ENCODE results near the gene ZC3H13. TPM values are rescaled to one million over a fixed set of nuclear protein-coding genes. Genes with fewer than 3 reads are reported as not detected.

The ZC3H13 gene
- total and polyA plus RNA-seq, 10 of the 15 experiments (the other 5 are each of a cell fraction or from before 2014, with no cell fraction given): 10.0 to 55.9 (median 25.4) TPM

DNA sequence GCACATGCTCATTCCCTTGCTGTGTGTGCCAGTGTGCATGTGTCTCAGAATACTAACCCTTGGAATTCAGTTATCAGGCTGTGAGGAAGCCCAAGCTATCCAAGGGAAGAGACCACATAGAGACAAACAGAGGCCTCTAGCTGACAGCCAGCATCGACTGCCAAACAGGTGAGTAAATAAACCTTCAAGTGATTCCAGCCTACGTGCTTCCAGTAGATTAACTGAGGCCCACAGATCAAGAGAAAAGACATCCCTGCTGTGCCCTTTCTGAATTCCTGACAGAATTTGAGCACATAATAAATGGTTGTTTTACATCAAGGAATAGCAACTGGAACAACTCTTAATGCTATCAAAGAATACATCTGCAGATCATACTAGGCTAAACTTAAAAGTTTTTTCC, 17.5 kb downstream of the ZC3H13 start:
- POLR2A ChIA-PET: no interaction called here
- SMC1A ChIA-PET (ENCODE audit: uncharacterized antibody, unreplicated experiment): interaction anchor here (0.6 to 1.4 kb wide), 3 partner anchors 10 to 692 kb away, joined by 3 to 5 read pairs (median 3); no protein-coding TSS in a partner anchor
- Histone ChIP-seq H3K27ac (ENCODE audit: control insufficient read depth, insufficient read depth) (no peak overlapping the region), H3K79me2 (ENCODE audit: control insufficient read depth, insufficient read depth, low read length) (peaks cover 2% of the 10 kb centered on the region; the same call in 1 of the 2 replicates), H4K20me1 (ENCODE audit: control insufficient read depth, insufficient read depth) (no peaks in the 10 kb centered on the region), H3K9me3 (replicated peaks; ENCODE audit: control insufficient read depth, insufficient read depth, low read length) (peaks cover 11% of the 10 kb centered on the region), H3K4me2 (ENCODE audit: control insufficient read depth, insufficient read depth) (no peak overlapping the region), H3K36me3 (ENCODE audit: control insufficient read depth in 2 of 2, insufficient read depth in 2 of 2, low read length in 1 of 2) (peaks cover 2 to 6% of the 10 kb centered on the region in 2 experiments; a peak in 3 of 4 replicates), H2AFZ (ENCODE audit: control insufficient read depth, low read depth, low read length) (no peak overlapping the region), H3K9ac (ENCODE audit: control insufficient read depth, insufficient read depth, low read length) (no peak overlapping the region), H3K4me3 (no peak overlapping the region), H3K4me1 (ENCODE audit: control insufficient read depth, insufficient read depth, low read length) (no peaks in the 10 kb centered on the region), H3K27me3 (replicated peaks in 1 of 2; ENCODE audit: control insufficient read depth in 2 of 2, insufficient read depth in 2 of 2, low read length in 1 of 2) (no peaks in the 10 kb centered on the region)
- TF ChIP-seq, protein P1, sequence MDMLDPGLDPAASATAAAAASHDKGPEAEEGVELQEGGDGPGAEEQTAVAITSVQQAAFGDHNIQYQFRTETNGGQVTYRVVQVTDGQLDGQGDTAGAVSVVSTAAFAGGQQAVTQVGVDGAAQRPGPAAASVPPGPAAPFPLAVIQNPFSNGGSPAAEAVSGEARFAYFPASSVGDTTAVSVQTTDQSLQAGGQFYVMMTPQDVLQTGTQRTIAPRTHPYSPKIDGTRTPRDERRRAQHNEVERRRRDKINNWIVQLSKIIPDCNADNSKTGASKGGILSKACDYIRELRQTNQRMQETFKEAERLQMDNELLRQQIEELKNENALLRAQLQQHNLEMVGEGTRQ (IDR thresholded peaks at IDR 0.05; ENCODE audit: borderline replicate concordance, low read depth, low read length): no peak
- TF ChIP-seq RCOR1 (conservative IDR thresholded peaks at IDR 0.05; ENCODE audit: low read depth, low read length) (no peak), NBN (IDR thresholded peaks at IDR 0.05) (no peak)
- TF ChIP-seq, protein P2, sequence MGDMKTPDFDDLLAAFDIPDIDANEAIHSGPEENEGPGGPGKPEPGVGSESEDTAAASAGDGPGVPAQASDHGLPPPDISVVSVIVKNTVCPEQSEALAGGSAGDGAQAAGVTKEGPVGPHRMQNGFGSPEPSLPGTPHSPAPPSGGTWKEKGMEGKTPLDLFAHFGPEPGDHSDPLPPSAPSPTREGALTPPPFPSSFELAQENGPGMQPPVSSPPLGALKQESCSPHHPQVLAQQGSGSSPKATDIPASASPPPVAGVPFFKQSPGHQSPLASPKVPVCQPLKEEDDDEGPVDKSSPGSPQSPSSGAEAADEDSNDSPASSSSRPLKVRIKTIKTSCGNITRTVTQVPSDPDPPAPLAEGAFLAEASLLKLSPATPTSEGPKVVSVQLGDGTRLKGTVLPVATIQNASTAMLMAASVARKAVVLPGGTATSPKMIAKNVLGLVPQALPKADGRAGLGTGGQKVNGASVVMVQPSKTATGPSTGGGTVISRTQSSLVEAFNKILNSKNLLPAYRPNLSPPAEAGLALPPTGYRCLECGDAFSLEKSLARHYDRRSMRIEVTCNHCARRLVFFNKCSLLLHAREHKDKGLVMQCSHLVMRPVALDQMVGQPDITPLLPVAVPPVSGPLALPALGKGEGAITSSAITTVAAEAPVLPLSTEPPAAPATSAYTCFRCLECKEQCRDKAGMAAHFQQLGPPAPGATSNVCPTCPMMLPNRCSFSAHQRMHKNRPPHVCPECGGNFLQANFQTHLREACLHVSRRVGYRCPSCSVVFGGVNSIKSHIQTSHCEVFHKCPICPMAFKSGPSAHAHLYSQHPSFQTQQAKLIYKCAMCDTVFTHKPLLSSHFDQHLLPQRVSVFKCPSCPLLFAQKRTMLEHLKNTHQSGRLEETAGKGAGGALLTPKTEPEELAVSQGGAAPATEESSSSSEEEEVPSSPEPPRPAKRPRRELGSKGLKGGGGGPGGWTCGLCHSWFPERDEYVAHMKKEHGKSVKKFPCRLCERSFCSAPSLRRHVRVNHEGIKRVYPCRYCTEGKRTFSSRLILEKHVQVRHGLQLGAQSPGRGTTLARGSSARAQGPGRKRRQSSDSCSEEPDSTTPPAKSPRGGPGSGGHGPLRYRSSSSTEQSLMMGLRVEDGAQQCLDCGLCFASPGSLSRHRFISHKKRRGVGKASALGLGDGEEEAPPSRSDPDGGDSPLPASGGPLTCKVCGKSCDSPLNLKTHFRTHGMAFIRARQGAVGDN (IDR thresholded peaks at IDR 0.05): no peak
- RAD21 ChIA-PET (ENCODE audit: unreplicated experiment): no interaction called here
- no peak for DNase-seq (ENCODE audit: low read depth, low spot score)
- intact Hi-C loops (cut with micrococcal nuclease; ENCODE audit: unreplicated experiment): no loop called here
- FAIRE-seq: no peak
- in situ Hi-C loops (cut with MboI): no loop called here
- no peak for ATAC-seq
- CTCF ChIA-PET: interaction anchor here (0.6 to 1.3 kb wide), 2 partner anchors 10 to 30 kb away, joined by 3 to 6 read pairs; no protein-coding TSS in a partner anchor
- WGBS (ENCODE audit: insufficient coverage, insufficient replicate concordance, low lambda C conversion rate, missing lambda C conversion rate): 100% methylated on average over 2 of the region's 2 CpGs
- BruUV-seq (replicated peaks): no TSS peak
